Stimulated activated CD8-positive, alpha-beta memory T cell treated with anti-CD3 and anti-CD28 coated beads, Interleukin-15, amount 100 ng/mL, for 24 hours (primary cell): Measurements from ENCODE around the gene GRXCR2.
"Not testable (repeated sequence)": the region's sequence is repeated elsewhere in the genome, so short reads cannot be mapped to it uniquely, and the experiment has no call there.

Source experiments
- DNase-seq: peaks from one replicate; pipeline ENCODE4 v3.0.0-alpha.2; 2020; ENCODE audit warnings: low read depth

Gene GRXCR2

GRCh38 chr5:145872914-145873313 is at the start of gene GRXCR2:
Gene GRXCR2, minus strand, starts transcription at chr5:145873014. Its CDS starts 46 bp downstream, at chr5:145872968.
- DNase-seq = no peak

GRCh38 chr5:145922059-145922458 is 49.2 kb upstream of the GRXCR2 start:
- DNase-seq = no peak

GRCh38 chr5:145921211-145921610 is 48.4 kb upstream of the GRXCR2 start:
- DNase-seq = no peak

- DNase-seq = no peak
Observed at GRCh38 chr5:145920542-145921210, 47.9 kb upstream of the GRXCR2 start.

- no peak for DNase-seq
Observed at GRCh38 chr5:145919413-145919812, 46.6 kb upstream of the GRXCR2 start.

- DNase-seq = no peak
Observed at GRCh38 chr5:145918397-145918796, 45.6 kb upstream of the GRXCR2 start.

- DNase-seq = no peak
Observed at GRCh38 chr5:145917288-145917687, 44.5 kb upstream of the GRXCR2 start.

- no peak for DNase-seq
Observed at GRCh38 chr5:145915970-145916638, 43.3 kb upstream of the GRXCR2 start.

GRCh38 chr5:145913701-145914100 is 40.9 kb upstream of the GRXCR2 start:
- DNase-seq = no peak

- DNase-seq = no peak
Observed at GRCh38 chr5:145912594-145912993, 39.8 kb upstream of the GRXCR2 start.

- DNase-seq = no peak
Observed at GRCh38 chr5:145912019-145912418, 39.2 kb upstream of the GRXCR2 start.

- no peak for DNase-seq
Observed at GRCh38 chr5:145911164-145911563, 38.4 kb upstream of the GRXCR2 start.

- DNase-seq = no peak
Observed at GRCh38 chr5:145908206-145908960, 35.6 kb upstream of the GRXCR2 start.

- no peak for DNase-seq
Observed at GRCh38 chr5:145906401-145906800, 33.6 kb upstream of the GRXCR2 start.

GRCh38 chr5:145904743-145905142 is 31.9 kb upstream of the GRXCR2 start:
- no peak for DNase-seq

GRCh38 chr5:145903867-145904266 is 31.1 kb upstream of the GRXCR2 start:
- no peak for DNase-seq

- DNase-seq = no peak
Observed at GRCh38 chr5:145903113-145903512, 30.3 kb upstream of the GRXCR2 start.

GRCh38 chr5:145902421-145902820 is 29.6 kb upstream of the GRXCR2 start:
- DNase-seq = no peak

- no peak for DNase-seq
Observed at GRCh38 chr5:145898171-145898570, 25.4 kb upstream of the GRXCR2 start.

- not testable (repeated sequence) for DNase-seq
Observed at GRCh38 chr5:145891378-145891777, 18.6 kb upstream of the GRXCR2 start.

- no peak for DNase-seq
Observed at GRCh38 chr5:145889611-145890010, 16.8 kb upstream of the GRXCR2 start.

- no peak for DNase-seq
Observed at GRCh38 chr5:145887976-145888574, 15.3 kb upstream of the GRXCR2 start.

- DNase-seq = no peak
Observed at GRCh38 chr5:145887217-145887616, 14.4 kb upstream of the GRXCR2 start.
